KOPT-K1 (cell line): ENCODE results near the gene TMEM35A.
"Not testable (repeated sequence)": the region's sequence is repeated elsewhere in the genome, so short reads cannot be mapped to it uniquely, and the experiment has no call there.

Source experiments
- H3K27ac ChIP-seq: fragments of 200-600 bp; sonication (generic); 2 replicates; pipeline ENCODE4 v1.5.1; 2016; ENCODE audit warnings: antibody characterized with exemption, mild to moderate bottlenecking, low read depth, low read length; ENCODE audit not compliant: poor library complexity, severe bottlenecking
- H3K36me3 ChIP-seq: fragments of 200-600 bp; sonication (generic); 2 replicates; pipeline ENCODE4 v1.5.1; 2017; ENCODE audit warnings: antibody characterized with exemption, mild to moderate bottlenecking, low read length, moderate library complexity; ENCODE audit not compliant: insufficient read depth
- H3K9me3 ChIP-seq: fragments of 200-600 bp; sonication (generic); 2 replicates; pipeline ENCODE4 v1.5.1; 2017; ENCODE audit warnings: antibody characterized with exemption, low read length, mild to moderate bottlenecking; ENCODE audit not compliant: insufficient read depth, poor library complexity, severe bottlenecking

TMEM35A gene

GRCh38 chrX:101078716-101079598 lies at the start of gene TMEM35A:
Gene TMEM35A (plus strand): TSS chrX:101078879. CDS start chrX:101079003, 124 bp downstream.
- Histone ChIP-seq H3K36me3 (no peaks in the 10 kb centered on the region), H3K27ac (no peak within 1 kb of the TSS), H3K9me3 (no peaks in the 10 kb centered on the region)

- Histone ChIP-seq H3K36me3 (peaks cover 48% of the 10 kb centered on the region), H3K27ac (no peak overlapping the region), H3K9me3 (no peaks in the 10 kb centered on the region)
Observed at GRCh38 chrX:101029665-101030064, 49.0 kb upstream of the TMEM35A start.

GRCh38 chrX:101037231-101037630 lies 41.4 kb upstream of the TMEM35A start:
- no peaks in the 10 kb centered on the region for H3K9me3 ChIP-seq
- no peak overlapping the region for H3K27ac ChIP-seq
- peaks cover 61% of the 10 kb centered on the region for H3K36me3 ChIP-seq

GRCh38 chrX:101040197-101040596 lies 38.5 kb upstream of the TMEM35A start:
- H3K27ac ChIP-seq = no peak overlapping the region
- no peaks in the 10 kb centered on the region for H3K9me3 ChIP-seq

GRCh38 chrX:101051153-101051548 lies 27.5 kb upstream of the TMEM35A start:
- Histone ChIP-seq H3K27ac (peak overlapping the region; percentile 90), H3K9me3 (no peaks in the 10 kb centered on the region), H3K36me3 (peaks cover 7% of the 10 kb centered on the region; the same call in 1 of the 2 replicates)

More at GRCh38 chrX:101040197-101040596, 38.5 kb upstream of the TMEM35A start:
- peaks cover 57% of the 10 kb centered on the region for H3K36me3 ChIP-seq

- Histone ChIP-seq H3K36me3 (peaks cover 7% of the 10 kb centered on the region; the same call in 1 of the 2 replicates), H3K9me3 (no peaks in the 10 kb centered on the region), H3K27ac (peak within 1 kb of the TSS; percentile 90)
Observed at GRCh38 chrX:101051549-101052302, 27.0 kb upstream of the TMEM35A start, which contains the start of gene TRMT2B. Gene TRMT2B (minus strand): TSS chrX:101052111. CDS start chrX:101042289, 9,822 bp downstream.

- H3K9me3 ChIP-seq, H3K36me3 ChIP-seq, H3K27ac ChIP-seq: not testable (repeated sequence)
Observed at GRCh38 chrX:101056551-101056950, 22.1 kb upstream of the TMEM35A start.

GRCh38 chrX:101057093-101057714 lies 21.5 kb upstream of the TMEM35A start:
- Histone ChIP-seq H3K27ac (no peak overlapping the region), H3K36me3 (no peaks in the 10 kb centered on the region), H3K9me3 (no peaks in the 10 kb centered on the region)

GRCh38 chrX:101062176-101062575 lies 16.5 kb upstream of the TMEM35A start:
- Histone ChIP-seq H3K27ac (no peak overlapping the region), H3K9me3 (no peaks in the 10 kb centered on the region), H3K36me3 (no peaks in the 10 kb centered on the region)

GRCh38 chrX:101071582-101071981 lies 7.1 kb upstream of the TMEM35A start:
- H3K27ac ChIP-seq = no peak overlapping the region
- no peaks in the 10 kb centered on the region for H3K36me3 ChIP-seq
- no peaks in the 10 kb centered on the region for H3K9me3 ChIP-seq

- Histone ChIP-seq H3K9me3 (no peaks in the 10 kb centered on the region), H3K27ac (no peak overlapping the region)
Observed at GRCh38 chrX:101079736-101080270, 1.1 kb downstream of the TMEM35A start.

GRCh38 chrX:101080326-101081124 lies 1.8 kb downstream of the TMEM35A start:
- Histone ChIP-seq H3K36me3 (no peaks in the 10 kb centered on the region), H3K9me3 (no peaks in the 10 kb centered on the region), H3K27ac (no peak overlapping the region)

More at GRCh38 chrX:101079736-101080270, 1.1 kb downstream of the TMEM35A start:
- no peaks in the 10 kb centered on the region for H3K36me3 ChIP-seq

- H3K36me3 ChIP-seq = no peaks in the 10 kb centered on the region
- no peak overlapping the region for H3K27ac ChIP-seq
- no peaks in the 10 kb centered on the region for H3K9me3 ChIP-seq
Observed at GRCh38 chrX:101081231-101081630, 2.6 kb downstream of the TMEM35A start.

- no peak overlapping the region for H3K27ac ChIP-seq
- no peaks in the 10 kb centered on the region for H3K36me3 ChIP-seq
- H3K9me3 ChIP-seq = no peaks in the 10 kb centered on the region
Observed at GRCh38 chrX:101091817-101092216, 13.1 kb downstream of the TMEM35A start.
